ENCODE measurements around the gene MAP3K13. TPM values are rescaled to one million over a fixed set of nuclear protein-coding genes. Genes with fewer than 3 reads are reported as not detected.

The MAP3K13 gene
- total RNA-seq, 1 donor = 21.9 TPM

DNA sequence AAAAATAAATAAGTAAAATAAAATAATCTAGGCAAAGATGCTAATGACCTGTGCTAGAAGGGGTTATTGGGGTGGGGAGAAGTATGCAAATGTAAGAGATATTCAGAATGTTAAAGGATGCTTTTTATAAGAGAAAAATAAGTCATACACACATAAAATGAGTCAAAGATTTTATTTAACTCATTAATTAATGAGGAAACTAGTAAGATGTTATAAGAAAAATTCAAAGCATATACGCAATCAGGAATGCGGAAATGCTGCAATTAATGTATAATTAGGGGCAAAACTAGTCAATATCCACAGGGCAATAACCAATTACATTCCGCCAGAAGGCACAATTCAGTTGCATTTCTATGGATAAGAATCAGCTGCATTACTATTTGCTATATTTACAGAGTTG is 30.1 kb downstream of the MAP3K13 start:
- DNase-seq (ENCODE audit: low read depth) = no peak
- TF ChIP-seq, protein P1, sequence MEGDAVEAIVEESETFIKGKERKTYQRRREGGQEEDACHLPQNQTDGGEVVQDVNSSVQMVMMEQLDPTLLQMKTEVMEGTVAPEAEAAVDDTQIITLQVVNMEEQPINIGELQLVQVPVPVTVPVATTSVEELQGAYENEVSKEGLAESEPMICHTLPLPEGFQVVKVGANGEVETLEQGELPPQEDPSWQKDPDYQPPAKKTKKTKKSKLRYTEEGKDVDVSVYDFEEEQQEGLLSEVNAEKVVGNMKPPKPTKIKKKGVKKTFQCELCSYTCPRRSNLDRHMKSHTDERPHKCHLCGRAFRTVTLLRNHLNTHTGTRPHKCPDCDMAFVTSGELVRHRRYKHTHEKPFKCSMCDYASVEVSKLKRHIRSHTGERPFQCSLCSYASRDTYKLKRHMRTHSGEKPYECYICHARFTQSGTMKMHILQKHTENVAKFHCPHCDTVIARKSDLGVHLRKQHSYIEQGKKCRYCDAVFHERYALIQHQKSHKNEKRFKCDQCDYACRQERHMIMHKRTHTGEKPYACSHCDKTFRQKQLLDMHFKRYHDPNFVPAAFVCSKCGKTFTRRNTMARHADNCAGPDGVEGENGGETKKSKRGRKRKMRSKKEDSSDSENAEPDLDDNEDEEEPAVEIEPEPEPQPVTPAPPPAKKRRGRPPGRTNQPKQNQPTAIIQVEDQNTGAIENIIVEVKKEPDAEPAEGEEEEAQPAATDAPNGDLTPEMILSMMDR (IDR thresholded peaks at IDR 0.05; ENCODE audit: insufficient read depth, low read length) = no peak
- no peak overlapping the region for H3K4me3 ChIP-seq (ENCODE audit: low read depth, low read length)

DNA sequence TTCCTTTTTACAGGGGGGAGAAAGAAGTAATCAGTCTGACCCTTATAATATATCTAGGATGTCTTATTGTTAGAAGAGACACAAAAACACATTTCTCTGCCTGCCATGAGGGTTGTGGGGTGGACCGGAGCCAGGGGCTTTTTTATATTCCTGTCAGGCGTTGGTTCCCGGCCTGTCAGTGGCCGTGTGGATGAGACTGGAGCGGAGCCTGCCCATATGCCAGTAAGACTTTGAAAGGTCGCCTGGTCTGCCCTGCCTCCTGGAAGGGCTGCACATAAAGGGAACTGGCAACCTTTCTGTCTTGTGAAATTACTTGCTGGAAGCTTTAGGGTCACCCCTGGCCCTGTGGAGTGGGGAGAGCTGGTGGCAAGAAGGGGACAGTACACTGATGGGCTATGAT is 34.7 kb downstream of the MAP3K13 start:
- TF ChIP-seq, protein P1 (IDR thresholded peaks at IDR 0.05; ENCODE audit: insufficient read depth, low read length) = no peak

DNA sequence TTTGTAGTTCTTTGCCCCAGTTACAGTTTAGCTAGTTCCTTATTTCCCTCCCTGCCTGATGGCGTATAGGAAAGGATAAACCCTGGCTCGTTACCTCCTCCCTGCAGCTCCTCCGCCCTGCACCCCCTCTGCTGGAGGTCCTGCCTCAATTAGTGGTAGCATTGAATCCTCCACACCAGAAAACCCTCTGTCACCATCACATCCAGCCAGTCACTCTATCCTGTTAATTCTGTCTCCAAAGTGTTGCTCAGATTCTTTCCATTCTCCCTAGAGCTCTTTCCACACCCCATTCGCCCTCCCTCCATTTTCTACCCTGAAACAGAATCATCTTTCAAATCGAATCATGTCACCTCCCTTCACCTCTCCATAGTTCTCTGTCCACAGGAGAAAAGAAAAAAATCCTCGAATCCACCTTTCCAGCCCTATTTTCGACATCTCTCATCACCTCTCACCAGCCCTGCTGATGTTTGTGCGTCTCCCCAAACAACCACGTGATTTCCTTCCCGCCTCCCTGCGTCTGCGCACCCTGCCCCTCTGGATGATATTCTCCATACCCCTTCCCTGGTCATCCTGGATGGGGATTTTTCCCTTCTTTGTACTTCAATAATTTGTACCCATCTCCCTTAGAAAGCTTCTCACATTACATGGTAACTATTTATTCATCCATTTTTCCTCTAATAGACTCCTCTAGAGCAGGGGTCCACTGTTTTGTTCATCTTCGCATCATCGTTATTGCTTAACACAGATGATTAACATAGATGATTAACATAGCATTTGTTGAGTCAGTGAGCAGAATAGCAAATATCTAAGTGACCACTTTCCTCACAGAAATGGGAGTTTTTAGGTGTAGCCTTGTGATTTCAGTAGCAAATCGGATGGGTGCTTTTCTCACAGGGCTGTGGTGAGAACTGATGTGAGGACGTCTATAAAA is 37.1 kb downstream of the MAP3K13 start:
- DNase-seq (ENCODE audit: low read depth) = no peak
- no peak overlapping the region for H3K4me3 ChIP-seq (ENCODE audit: low read depth, low read length)
- TF ChIP-seq, protein P1 (IDR thresholded peaks at IDR 0.05; ENCODE audit: insufficient read depth, low read length) = no peak

More for the DNA sequence above, 34.7 kb downstream of the MAP3K13 start:
- H3K4me3 ChIP-seq (ENCODE audit: low read depth, low read length) = no peak overlapping the region
- no peak for DNase-seq (ENCODE audit: low read depth)

DNA sequence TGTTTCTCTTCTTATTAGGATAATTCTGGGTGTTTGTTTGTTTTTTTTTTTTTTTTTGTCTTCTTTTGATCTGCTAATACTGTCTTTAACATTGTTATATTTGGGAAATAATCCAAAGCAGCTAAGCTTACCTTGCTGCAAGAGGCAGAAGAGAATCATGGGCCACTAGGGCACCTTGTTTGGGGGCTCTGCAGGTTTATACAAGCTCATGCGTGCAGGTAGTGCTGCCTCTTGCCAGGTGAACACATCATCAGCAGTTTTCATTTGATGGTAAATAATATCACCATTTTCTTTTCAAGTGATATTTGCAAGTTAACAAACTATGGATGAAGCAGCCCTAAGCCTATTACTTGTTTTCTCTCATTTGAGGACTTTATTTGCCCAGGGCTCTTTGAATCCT is 37.9 kb downstream of the MAP3K13 start:
- TF ChIP-seq, protein P1 (IDR thresholded peaks at IDR 0.05; ENCODE audit: insufficient read depth, low read length) = no peak
- H3K4me3 ChIP-seq (ENCODE audit: low read depth, low read length) = no peak overlapping the region
- no peak for DNase-seq (ENCODE audit: low read depth)

DNA sequence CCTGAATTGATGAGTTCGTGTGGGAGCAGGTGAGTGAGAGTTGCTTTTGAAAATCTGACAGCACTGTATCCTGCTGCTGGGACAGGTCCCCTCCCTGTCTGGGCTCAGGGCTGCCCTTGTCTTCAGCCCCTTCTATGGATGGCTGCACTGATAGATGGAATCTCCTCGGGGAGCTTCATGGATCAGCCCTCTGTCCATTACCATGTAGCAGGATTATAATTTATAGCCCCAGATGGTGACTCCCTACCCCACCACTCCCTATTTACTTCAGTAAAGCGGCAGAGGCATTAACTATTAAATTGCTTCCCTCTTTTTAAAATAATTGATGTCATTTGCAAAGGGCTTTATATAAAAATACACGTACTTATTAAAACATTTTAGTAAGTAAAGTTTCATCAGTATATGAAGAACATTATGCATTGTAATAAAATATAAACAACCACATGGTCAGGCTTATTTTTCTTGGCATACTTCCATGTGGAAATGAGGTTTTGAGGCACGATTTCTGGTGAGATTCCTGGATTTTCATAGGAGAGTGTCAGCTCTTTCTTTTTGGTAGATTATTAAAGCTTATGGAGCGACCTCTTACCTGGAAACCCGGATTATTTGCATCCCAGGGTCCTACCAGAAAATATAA is 38.5 kb downstream of the MAP3K13 start:
- H3K4me3 ChIP-seq (ENCODE audit: low read depth, low read length) = no peak overlapping the region
- peak; percentile 6 for DNase-seq (ENCODE audit: low read depth)
- TF ChIP-seq, protein P1 (IDR thresholded peaks at IDR 0.05; ENCODE audit: insufficient read depth, low read length) = no peak

DNA sequence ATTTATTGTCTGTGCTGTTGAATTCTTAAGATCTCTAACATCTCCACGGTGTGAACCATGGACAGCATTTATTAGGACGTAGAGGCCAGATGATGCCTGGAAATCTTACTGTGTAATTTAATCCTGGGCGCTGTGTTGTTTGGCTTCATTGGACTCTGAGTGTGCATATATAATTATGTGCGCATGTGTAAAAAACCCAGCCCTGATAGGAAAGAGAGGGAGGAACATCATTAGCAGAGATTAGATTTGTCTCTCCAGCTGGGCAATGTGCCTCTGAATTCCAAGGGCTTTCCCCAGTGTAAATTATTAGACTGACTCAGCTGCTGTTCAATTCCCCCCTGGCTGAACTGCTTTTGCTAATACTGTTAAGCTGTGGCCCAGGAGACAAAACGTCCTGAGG is 39.6 kb downstream of the MAP3K13 start:
- DNase-seq (ENCODE audit: low read depth) = peak; percentile 81
- TF ChIP-seq, protein P1 (IDR thresholded peaks at IDR 0.05; ENCODE audit: insufficient read depth, low read length) = no peak

More for the DNA sequence above, 39.6 kb downstream of the MAP3K13 start:
- H3K4me3 ChIP-seq (ENCODE audit: low read depth, low read length) = no peak overlapping the region
